Endodermal cell (in vitro differentiated cells): ENCODE results near the gene FES. TPM values are rescaled to one million over a fixed set of nuclear protein-coding genes. Genes with fewer than 3 reads are reported as not detected.

ENCODE experiments used
- DNase-seq: peaks from one replicate; pipeline ENCODE4 v3.0.0-alpha.2; 2017
- H3K27ac ChIP-seq: 2 replicates; pipeline ENCODE4 v1.5.1; 2013; ENCODE audit warnings: mild to moderate bottlenecking, low read depth, low read length, moderate library complexity
- H3K27me3 ChIP-seq: 2 replicates; pipeline ENCODE4 v1.6.1; 2013; ENCODE audit warnings: mild to moderate bottlenecking, low read length, moderate library complexity; ENCODE audit not compliant: insufficient read depth, control insufficient read depth, poor library complexity, severe bottlenecking
- H3K36me3 ChIP-seq: 2 replicates; pipeline ENCODE4 v1.7.0; 2013; ENCODE audit warnings: mild to moderate bottlenecking, low read length, moderate library complexity; ENCODE audit not compliant: control insufficient read depth, insufficient read depth
- H3K4me1 ChIP-seq: one replicate; pipeline ENCODE4 v1.7.0; 2013; ENCODE audit warnings: low read length; ENCODE audit not compliant: control insufficient read depth, insufficient read depth
- H3K4me3 ChIP-seq: 2 replicates; pipeline ENCODE4 v1.5.1; 2013; ENCODE audit warnings: mild to moderate bottlenecking, low read length, moderate library complexity
- H3K9ac ChIP-seq: 2 replicates; pipeline ENCODE4 v1.6.1; 2013; ENCODE audit warnings: mild to moderate bottlenecking, low read length, moderate library complexity; ENCODE audit not compliant: poor library complexity, severe bottlenecking; ENCODE audit errors: extremely low read depth
- H3K9me3 ChIP-seq: 2 replicates; pipeline ENCODE4 v1.6.1; 2013; ENCODE audit warnings: mild to moderate bottlenecking, low read length, moderate library complexity; ENCODE audit not compliant: control insufficient read depth
- H3K27ac Mint-ChIP-seq: 2 replicates; pipeline ENCODE4 v1.8.0; 2020; ENCODE audit warnings: mixed read lengths
- H3K27me3 Mint-ChIP-seq: 2 replicates; pipeline ENCODE4 v1.8.0; 2021; ENCODE audit warnings: mild to moderate bottlenecking, mixed read lengths; ENCODE audit not compliant: insufficient read depth
- H3K36me3 Mint-ChIP-seq: 2 replicates; pipeline ENCODE4 v1.8.0; 2020; ENCODE audit warnings: low read depth, mixed read lengths
- H3K4me1 Mint-ChIP-seq: 2 replicates; pipeline ENCODE4 v1.8.0; 2020; ENCODE audit warnings: mixed read lengths
- H3K4me3 Mint-ChIP-seq: 2 replicates; pipeline ENCODE4 v1.8.0; 2020; ENCODE audit warnings: mild to moderate bottlenecking, moderate library complexity, mixed read lengths
- H3K9me3 Mint-ChIP-seq: 2 replicates; pipeline ENCODE4 v1.8.0; 2020; ENCODE audit warnings: mild to moderate bottlenecking, mixed read lengths
- CTCF ChIP-seq: fragments of 200-600 bp; sonication (generic); conservative IDR thresholded peaks from 2 replicates; pipeline ENCODE4 v1.5.0; 2021; ENCODE audit warnings: antibody characterized with exemption, mild to moderate bottlenecking
- WGBS, 2 experiments: methylation state at CpG; one replicate each; pipeline versions ENCODE4 v1.1.5 to v1.1.7; 2013; ENCODE audit warnings: missing lambda C conversion rate in 2 of 2, mixed read lengths in 1 of 2; ENCODE audit not compliant: insufficient coverage in 1 of 2, insufficient read length in 1 of 2; 5-methylcytosine and 5-hydroxymethylcytosine counted together
- total RNA-seq, 2 donors: library from RNA; stranded (reverse); fragmentation: NEBNext Ultra II Directional in 1 of 2; extraction: Animal tissue kit (Norgen Biotek cat#: 25700) in 1 of 2; gene quantifications; 2 replicates in 1 of 2; 3 replicates in 1 of 2; pipeline ENCODE4 v1.2.1, GENCODE V29; 2021

FES gene
- total RNA-seq, 2 donors from 2014 or later, result 25.9 to 29.9 TPM

GRCh38 chr15:90871139-90871715 is 13.1 kb upstream of the FES start:
- peaks cover under 1% of the 10 kb centered on the region for H3K36me3 ChIP-seq
- peak overlapping the region; percentile 84 for H3K4me3 ChIP-seq
- Mint-ChIP-seq H3K9me3 (no peaks in the 10 kb centered on the region), H3K36me3 (peaks cover 4% of the 10 kb centered on the region), H3K27me3 (no peaks in the 10 kb centered on the region), H3K4me1 (peaks cover 66% of the 10 kb centered on the region), H3K27ac (peak overlapping the region; percentile 69), H3K4me3 (peak overlapping the region; percentile 67)
- H3K9ac ChIP-seq, result peak overlapping the region; percentile 57
- peak; percentile 81 for DNase-seq
- WGBS, 2 experiments, result 0 to 1% methylated on average over 7 to 63 of the region's 71 CpGs
- peaks cover 45% of the 10 kb centered on the region for H3K4me1 ChIP-seq
- H3K27ac ChIP-seq, result no peak overlapping the region
- no peaks in the 10 kb centered on the region for H3K9me3 ChIP-seq
- TF ChIP-seq CTCF, result no peak
- H3K27me3 ChIP-seq, result no peaks in the 10 kb centered on the region

- Histone ChIP-seq H3K27ac (no peak overlapping the region), H3K4me1 (peaks cover 44% of the 10 kb centered on the region), H3K27me3 (no peaks in the 10 kb centered on the region), H3K36me3 (peaks cover 7% of the 10 kb centered on the region), H3K9ac (peak overlapping the region; percentile 57), H3K4me3 (peak overlapping the region; percentile 84), H3K9me3 (no peaks in the 10 kb centered on the region)
- H3K27ac Mint-ChIP-seq, result peak overlapping the region; percentile 86
- peaks cover 61% of the 10 kb centered on the region for H3K4me1 Mint-ChIP-seq
- peaks cover 11% of the 10 kb centered on the region for H3K36me3 Mint-ChIP-seq
- no peak for TF ChIP-seq CTCF
- peak; percentile 86 for DNase-seq
- H3K9me3 Mint-ChIP-seq, result no peaks in the 10 kb centered on the region
- peak overlapping the region; percentile 67 for H3K4me3 Mint-ChIP-seq
- no peaks in the 10 kb centered on the region for H3K27me3 Mint-ChIP-seq
- WGBS, 2 experiments, result 1 to 3% methylated on average over 32 to 77 of the region's 77 CpGs
These were observed 12.4 kb upstream of the FES start for GRCh38 chr15:90871716-90872485.

GRCh38 chr15:90872486-90873184 is 11.7 kb upstream of the FES start:
- H3K4me1 Mint-ChIP-seq, result peaks cover 56% of the 10 kb centered on the region
- H3K9me3 ChIP-seq, result no peaks in the 10 kb centered on the region
- no peaks in the 10 kb centered on the region for H3K9me3 Mint-ChIP-seq
- H3K27me3 Mint-ChIP-seq, result no peaks in the 10 kb centered on the region
- peaks cover 44% of the 10 kb centered on the region for H3K4me1 ChIP-seq
- H3K27ac Mint-ChIP-seq, result peak overlapping the region; percentile 86
- H3K36me3 ChIP-seq, result peaks cover 14% of the 10 kb centered on the region
- peak overlapping the region; percentile 84 for H3K4me3 ChIP-seq
- H3K27ac ChIP-seq, result no peak overlapping the region
- TF ChIP-seq CTCF, result no peak
- H3K9ac ChIP-seq, result peak overlapping the region; percentile 57
- no peaks in the 10 kb centered on the region for H3K27me3 ChIP-seq
- DNase-seq, result peak; percentile 62
- 49 to 50% methylated on average over 3 to 12 of the region's 12 CpGs for WGBS, 2 experiments
- H3K4me3 Mint-ChIP-seq, result peak overlapping the region; percentile 67
- peaks cover 18% of the 10 kb centered on the region for H3K36me3 Mint-ChIP-seq
